ENCODE results near the gene DPF3.

GRCh38 chr14:72711936-72712335, 182.0 kb downstream of the DPF3 start:
- TF ChIP-seq CTCF (IDR thresholded peaks at IDR 0.05; ENCODE audit: low read length) (no peak), EZH2 (optimal IDR thresholded peaks at IDR 0.05; ENCODE audit: low read depth, low read length) (no peak)
